Measurements from ENCODE around the gene PLBD1. TPM values are rescaled to one million over a fixed set of nuclear protein-coding genes. Genes with fewer than 3 reads are reported as not detected.

PLBD1 gene
- total and polyA plus RNA-seq, 8 donors = 0.87 to 38.2 (median 8.3) TPM; not detected in 2

DNA sequence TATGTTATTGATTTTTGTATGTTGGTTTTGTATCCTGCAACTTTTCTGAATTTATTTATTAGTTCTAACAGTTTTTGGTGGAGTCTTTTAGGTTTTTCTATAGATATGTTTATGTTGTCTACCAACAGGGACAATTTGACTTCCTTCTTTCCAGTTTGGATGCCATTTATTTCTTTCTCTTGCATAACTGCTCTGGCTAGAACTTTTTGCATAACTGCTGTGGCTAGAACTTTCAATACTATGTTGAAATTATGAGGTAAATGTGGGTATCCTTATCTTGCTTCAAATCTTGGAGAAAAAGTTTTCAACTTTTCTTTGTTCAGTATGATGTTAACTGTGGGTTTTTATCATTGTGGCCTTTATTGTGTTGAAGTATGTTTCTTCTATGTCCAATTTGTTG, 39.9 kb upstream of the PLBD1 start:
- no peak overlapping the region for H3K4me3 ChIP-seq
- no peak overlapping the region for H3K27ac ChIP-seq
- TF ChIP-seq POLR2AphosphoS5 (IDR thresholded peaks at IDR 0.05) (no peak), EP300 (IDR thresholded peaks at IDR 0.05) (no peak), POLR2A (IDR thresholded peaks at IDR 0.05) (no peak)
- TF ChIP-seq, protein P1, sequence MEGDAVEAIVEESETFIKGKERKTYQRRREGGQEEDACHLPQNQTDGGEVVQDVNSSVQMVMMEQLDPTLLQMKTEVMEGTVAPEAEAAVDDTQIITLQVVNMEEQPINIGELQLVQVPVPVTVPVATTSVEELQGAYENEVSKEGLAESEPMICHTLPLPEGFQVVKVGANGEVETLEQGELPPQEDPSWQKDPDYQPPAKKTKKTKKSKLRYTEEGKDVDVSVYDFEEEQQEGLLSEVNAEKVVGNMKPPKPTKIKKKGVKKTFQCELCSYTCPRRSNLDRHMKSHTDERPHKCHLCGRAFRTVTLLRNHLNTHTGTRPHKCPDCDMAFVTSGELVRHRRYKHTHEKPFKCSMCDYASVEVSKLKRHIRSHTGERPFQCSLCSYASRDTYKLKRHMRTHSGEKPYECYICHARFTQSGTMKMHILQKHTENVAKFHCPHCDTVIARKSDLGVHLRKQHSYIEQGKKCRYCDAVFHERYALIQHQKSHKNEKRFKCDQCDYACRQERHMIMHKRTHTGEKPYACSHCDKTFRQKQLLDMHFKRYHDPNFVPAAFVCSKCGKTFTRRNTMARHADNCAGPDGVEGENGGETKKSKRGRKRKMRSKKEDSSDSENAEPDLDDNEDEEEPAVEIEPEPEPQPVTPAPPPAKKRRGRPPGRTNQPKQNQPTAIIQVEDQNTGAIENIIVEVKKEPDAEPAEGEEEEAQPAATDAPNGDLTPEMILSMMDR (IDR thresholded peaks at IDR 0.05) = no peak
- H3K27me3 ChIP-seq = no peaks in the 10 kb centered on the region
- no peak for DNase-seq
- intact Hi-C loops (cut with DNase I; ENCODE audit: low total_unique reads) = no loop called here
- H3K9me3 ChIP-seq = peaks cover 0 to 68% (median 23%) of the 10 kb centered on the region in 4 donors
- H3K4me1 ChIP-seq = peaks cover 0 to 7% (median 0%) of the 10 kb centered on the region in 4 donors
- no peaks in the 10 kb centered on the region for H3K36me3 ChIP-seq

DNA sequence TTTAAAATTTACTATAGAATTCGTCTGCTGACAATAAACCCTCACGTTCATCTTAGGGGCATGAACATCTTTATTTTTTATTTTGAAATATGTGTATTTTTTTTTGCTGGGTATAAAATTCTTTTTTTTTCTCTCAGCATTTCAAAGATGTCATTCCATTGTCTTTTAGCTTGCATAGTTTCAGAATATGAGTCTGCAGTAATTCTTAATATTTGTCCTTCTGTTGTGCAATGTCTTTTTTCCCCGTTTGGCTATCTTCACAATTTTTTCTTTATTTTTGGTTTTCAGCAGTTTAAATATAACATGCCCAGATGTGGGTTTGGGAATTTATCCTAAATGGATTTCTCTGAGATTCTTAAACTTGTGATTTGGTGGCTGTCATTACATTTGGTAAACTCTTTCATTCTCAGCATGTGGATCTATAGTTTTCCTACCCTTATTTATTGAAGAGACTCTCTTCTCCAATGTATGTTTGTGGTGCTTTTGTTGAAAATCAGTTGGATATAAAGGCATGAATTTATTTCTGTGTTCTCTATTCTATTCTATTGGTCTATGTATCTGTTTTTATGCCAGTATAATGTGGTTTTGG, 37.8 kb upstream of the PLBD1 start:
- WGBS, 5 donors = 73 to 86% (median 84%) methylated on average over 3 of the region's 3 CpGs
- TF ChIP-seq EP300 (IDR thresholded peaks at IDR 0.05) (no peak), POLR2AphosphoS5 (IDR thresholded peaks at IDR 0.05) (no peak), POLR2A (IDR thresholded peaks at IDR 0.05) (no peak)
- TF ChIP-seq, protein P1 (IDR thresholded peaks at IDR 0.05) = no peak
- intact Hi-C loops (cut with DNase I; ENCODE audit: low total_unique reads) = no loop called here

DNA sequence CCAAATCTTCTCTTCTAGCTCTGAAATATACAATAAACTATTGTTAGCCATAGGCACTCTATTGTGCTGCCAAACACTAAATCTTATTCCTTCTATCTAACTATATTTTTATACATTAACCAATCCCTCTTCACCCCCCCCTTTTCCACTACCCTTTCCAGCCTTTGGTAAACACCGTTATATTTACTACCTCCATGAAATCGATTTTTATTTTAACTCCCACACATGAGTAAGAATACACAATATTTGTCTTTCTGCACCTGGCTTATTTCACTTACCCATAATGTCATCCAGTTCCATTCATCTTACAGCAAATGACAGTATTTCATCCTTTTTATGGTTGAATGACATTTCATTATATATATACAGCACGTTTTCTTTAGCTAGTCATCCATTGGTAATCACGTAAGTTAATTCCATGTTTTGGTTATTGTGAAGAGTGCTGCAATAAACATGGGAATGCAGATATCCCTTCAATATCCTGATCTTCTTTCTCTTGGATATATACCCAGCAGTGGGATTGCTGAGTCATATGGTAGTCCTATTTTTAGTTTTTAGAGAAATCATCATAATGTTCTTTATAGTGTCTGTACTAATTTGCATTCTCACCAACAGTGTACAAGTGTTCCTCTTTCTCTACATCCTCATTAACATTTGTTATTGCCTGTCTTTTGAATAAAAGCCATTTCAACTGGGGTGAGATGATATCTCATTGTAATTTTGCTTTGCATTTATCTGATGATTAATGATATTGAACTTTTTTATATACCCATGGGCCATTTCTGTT, 34.2 kb upstream of the PLBD1 start:
- WGBS, 5 donors = 64 to 77% (median 67%) methylated on average over 4 of the region's 4 CpGs

More for the DNA sequence above, 37.8 kb upstream of the PLBD1 start:
- Histone ChIP-seq H3K27me3 (no peaks in the 10 kb centered on the region), H3K27ac (no peak overlapping the region), H3K4me1 (no peaks in the 10 kb centered on the region), H3K4me3 (no peak overlapping the region), H3K36me3 (no peaks in the 10 kb centered on the region), H3K9me3 (peaks cover 0 to 62% (median 23%) of the 10 kb centered on the region in 4 donors)
- DNase-seq = no peak

DNA sequence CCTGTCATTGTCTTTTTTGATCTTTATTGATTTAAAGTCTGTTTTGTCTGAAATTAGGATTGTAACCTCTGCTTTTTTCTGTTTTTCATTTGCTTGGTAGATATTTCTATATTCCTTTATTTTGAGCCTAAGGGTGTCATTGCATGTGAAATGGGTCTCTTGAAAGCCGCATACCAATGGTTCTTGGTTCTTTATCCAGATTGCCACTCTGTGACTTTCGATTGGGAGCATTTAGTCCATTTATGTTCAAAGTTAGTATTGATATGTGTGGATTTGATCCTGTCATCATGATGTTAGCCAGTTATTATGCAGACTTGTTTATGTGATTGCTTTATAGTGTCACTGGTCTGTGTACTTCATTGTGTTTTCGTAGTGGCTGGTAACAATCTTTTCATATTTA, 29.8 kb upstream of the PLBD1 start:
- no peaks in the 10 kb centered on the region for H3K4me1 ChIP-seq
- H3K9me3 ChIP-seq = peaks cover 0 to 20% (median 10%) of the 10 kb centered on the region in 4 donors
- no peaks in the 10 kb centered on the region for H3K27me3 ChIP-seq
- H3K36me3 ChIP-seq = no peaks in the 10 kb centered on the region
- no peak overlapping the region for H3K27ac ChIP-seq
- intact Hi-C loops (cut with DNase I; ENCODE audit: low total_unique reads) = no loop called here
- WGBS, 5 donors = 92 to 96% (median 95%) methylated on average over 3 of the region's 3 CpGs
- TF ChIP-seq, protein P1 (IDR thresholded peaks at IDR 0.05) = no peak
- TF ChIP-seq POLR2A (IDR thresholded peaks at IDR 0.05) (no peak), POLR2AphosphoS5 (IDR thresholded peaks at IDR 0.05) (no peak), EP300 (IDR thresholded peaks at IDR 0.05) (no peak)
- no peak for DNase-seq
- H3K4me3 ChIP-seq = no peak overlapping the region

More for the DNA sequence above, 34.2 kb upstream of the PLBD1 start:
- Histone ChIP-seq H3K27ac (no peak overlapping the region), H3K27me3 (no peaks in the 10 kb centered on the region), H3K4me3 (no peak overlapping the region), H3K36me3 (no peaks in the 10 kb centered on the region), H3K9me3 (peaks cover 0 to 51% (median 27%) of the 10 kb centered on the region in 4 donors), H3K4me1 (no peaks in the 10 kb centered on the region)
- intact Hi-C loops (cut with DNase I; ENCODE audit: low total_unique reads) = no loop called here
- DNase-seq = no peak
- TF ChIP-seq POLR2AphosphoS5 (IDR thresholded peaks at IDR 0.05) (no peak), POLR2A (IDR thresholded peaks at IDR 0.05) (no peak), EP300 (IDR thresholded peaks at IDR 0.05) (no peak)
- TF ChIP-seq, protein P1 (IDR thresholded peaks at IDR 0.05) = no peak
